Endometrium (tissue), 2 donors: ENCODE measurements around the gene STRBP.
"Not testable (repeated sequence)": the region's sequence is repeated elsewhere in the genome, so short reads cannot be mapped to it uniquely, and the experiment has no call there.

ENCODE experiments used
- FAIRE-seq: peaks from 2 replicates; lab custom pipeline; 2012; peaks lifted over from hg19 to GRCh38; lab: Jason Lieb, UNC
- donor health status: control.
- donor health status: control.

STRBP gene

GRCh38 chr9:123249162-123249561, 19.2 kb downstream of the STRBP start:
- not testable (repeated sequence) for FAIRE-seq

GRCh38 chr9:123248630-123249029, 19.8 kb downstream of the STRBP start:
- no peak for FAIRE-seq

GRCh38 chr9:123246534-123246933, 21.9 kb downstream of the STRBP start:
- no peak for FAIRE-seq

GRCh38 chr9:123239726-123240125, 28.7 kb downstream of the STRBP start:
- FAIRE-seq = no peak

- FAIRE-seq = no peak
These were observed 30.0 kb downstream of the STRBP start for GRCh38 chr9:123238365-123238764.

- no peak for FAIRE-seq
These were observed 31.2 kb downstream of the STRBP start for GRCh38 chr9:123237220-123237619.

- FAIRE-seq = no peak
These were observed 32.9 kb downstream of the STRBP start for GRCh38 chr9:123235448-123235847.

GRCh38 chr9:123234853-123235252, 33.5 kb downstream of the STRBP start:
- FAIRE-seq = no peak

- FAIRE-seq = no peak
These were observed 36.1 kb downstream of the STRBP start for GRCh38 chr9:123232332-123232731.

GRCh38 chr9:123231421-123231820, 37.0 kb downstream of the STRBP start:
- no peak for FAIRE-seq

- no peak for FAIRE-seq
These were observed 39.4 kb downstream of the STRBP start for GRCh38 chr9:123228967-123229366.

GRCh38 chr9:123225995-123226394, 42.4 kb downstream of the STRBP start:
- no peak for FAIRE-seq

- no peak for FAIRE-seq
These were observed 43.0 kb downstream of the STRBP start for GRCh38 chr9:123225374-123225813.

- no peak for FAIRE-seq
These were observed 48.3 kb downstream of the STRBP start for GRCh38 chr9:123220127-123220526.

GRCh38 chr9:123218831-123219230, 49.6 kb downstream of the STRBP start:
- FAIRE-seq = no peak

- FAIRE-seq = peak; percentile 87
These were observed 51.2 kb downstream of the STRBP start for GRCh38 chr9:123217128-123217654.

GRCh38 chr9:123216251-123216797, 52.1 kb downstream of the STRBP start:
- FAIRE-seq = no peak

- FAIRE-seq = no peak
These were observed 57.3 kb downstream of the STRBP start for GRCh38 chr9:123211081-123211480.

- no peak for FAIRE-seq
These were observed 59.7 kb downstream of the STRBP start for GRCh38 chr9:123208626-123209174.

GRCh38 chr9:123206065-123206464, 62.3 kb downstream of the STRBP start:
- FAIRE-seq = no peak

- no peak for FAIRE-seq
These were observed 67.3 kb downstream of the STRBP start for GRCh38 chr9:123201083-123201482.

GRCh38 chr9:123200469-123200868, 67.9 kb downstream of the STRBP start:
- FAIRE-seq = not testable (repeated sequence)

- FAIRE-seq = no peak
These were observed 72.3 kb downstream of the STRBP start for GRCh38 chr9:123196124-123196523.

- no peak for FAIRE-seq
These were observed 74.4 kb downstream of the STRBP start for GRCh38 chr9:123194023-123194422.
